Suppressor macrophage treated with lipopolysaccharide for 1 hour (primary cell): ENCODE results near the gene TTLL1.

Experiments used
- DNase-seq, 3 donors: peaks; one replicate each; pipeline ENCODE4 v3.0.0-alpha.2; 2020 to 2022

The TTLL1 gene

DNA sequence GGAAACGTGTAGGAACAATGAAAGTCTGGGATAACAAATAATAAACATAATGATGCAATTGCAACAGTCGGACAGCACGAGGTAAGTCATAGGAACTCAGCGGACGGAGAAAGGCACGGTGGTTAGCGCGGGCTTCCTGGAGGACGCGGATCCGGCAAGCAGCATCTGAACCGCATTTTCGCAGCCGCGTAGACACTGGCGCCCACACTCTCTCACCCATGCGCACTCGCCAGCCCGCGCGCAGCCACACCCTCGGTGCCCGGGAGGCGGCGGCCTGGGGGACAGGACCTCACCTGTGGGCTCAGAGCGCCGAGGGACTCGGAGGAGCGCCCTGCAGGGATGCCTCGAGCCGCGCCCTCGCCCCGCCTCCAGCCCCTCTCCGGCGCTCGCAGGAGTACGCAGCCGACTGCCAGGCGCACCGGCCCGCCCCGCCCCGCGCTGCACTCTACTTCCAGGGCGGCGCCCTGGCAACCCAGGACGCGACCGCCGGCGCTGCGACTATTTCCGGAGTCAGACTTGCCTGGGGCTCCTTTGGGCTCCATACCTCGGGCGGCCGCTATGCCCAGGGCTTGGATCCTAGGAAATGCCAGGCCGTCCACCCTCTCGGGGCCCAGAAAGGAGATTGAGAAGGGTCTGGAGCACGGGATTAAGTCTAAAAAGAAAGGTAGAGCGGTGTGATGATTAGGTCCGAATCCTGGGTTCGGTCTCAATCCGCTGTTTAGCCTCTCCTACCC, at the start of gene TTLL1:
TTLL1 (minus strand) TSS at position 408 of the 734 bp plus-strand sequence. CDS start 13,805 bp downstream, outside the sequence.
- DNase-seq, result peak; percentile 86 to 95 (median 93)

DNA sequence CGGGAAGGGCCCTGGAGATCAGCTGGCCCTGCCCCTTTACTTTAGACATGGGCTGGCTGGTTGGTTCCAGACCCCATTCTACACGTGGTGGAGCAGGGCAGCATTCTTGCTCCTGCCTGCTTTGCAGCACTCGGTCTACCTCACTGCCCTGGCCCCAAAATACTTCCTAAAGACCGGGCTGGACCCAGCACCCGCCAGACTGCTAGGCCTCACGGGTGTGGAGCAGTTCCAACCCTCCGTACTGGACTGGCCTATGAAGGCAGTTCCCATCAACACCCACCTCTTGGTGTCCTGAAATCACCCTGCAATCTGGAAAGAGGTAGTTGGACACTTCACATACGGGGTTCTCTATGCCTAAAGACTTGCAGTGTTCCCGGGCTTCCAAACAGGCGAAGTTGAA, 47.6 kb upstream of the TTLL1 start:
- DNase-seq, result no peak

DNA sequence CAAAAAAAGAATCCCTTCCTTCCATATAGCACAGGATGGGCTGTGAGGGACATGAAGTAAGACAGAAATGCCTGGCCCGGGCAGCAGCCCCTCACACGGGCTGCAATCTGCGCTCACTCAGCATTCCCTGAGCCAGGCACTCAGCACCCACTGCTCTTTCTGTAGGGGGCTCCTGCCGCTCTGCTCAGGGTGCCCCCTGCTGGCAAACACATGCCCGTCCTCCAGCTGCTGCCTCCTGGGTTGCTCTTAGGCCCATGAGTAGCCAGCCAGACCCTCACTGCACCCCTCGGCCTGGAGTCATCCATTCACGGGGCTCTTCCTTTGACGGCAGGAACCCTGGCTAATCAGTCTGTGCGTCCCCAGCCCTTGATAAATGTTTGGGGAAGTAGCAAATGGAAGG, 47.1 kb upstream of the TTLL1 start:
- peak; percentile 56 to 80 (median 61) for DNase-seq

DNA sequence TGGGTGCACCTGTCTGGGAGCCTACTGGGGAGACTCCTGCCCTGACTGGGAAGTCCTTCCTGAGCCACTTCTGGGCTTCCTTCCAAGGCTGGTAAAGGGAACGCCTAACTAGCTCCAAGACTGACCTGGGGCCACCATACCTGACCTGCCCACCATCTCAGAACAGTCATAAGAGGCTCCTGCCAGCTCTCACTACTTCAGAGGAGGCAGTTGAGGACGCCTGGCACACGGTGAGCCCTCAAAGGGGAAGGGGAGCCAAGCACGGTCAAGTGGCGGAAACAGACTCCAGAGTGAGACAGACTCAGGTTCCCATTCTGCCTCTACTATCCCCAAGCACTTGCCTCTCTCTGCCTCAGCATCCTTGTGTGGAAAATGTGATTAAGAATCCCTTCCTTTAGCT, 46.4 kb upstream of the TTLL1 start:
- DNase-seq, result no peak

DNA sequence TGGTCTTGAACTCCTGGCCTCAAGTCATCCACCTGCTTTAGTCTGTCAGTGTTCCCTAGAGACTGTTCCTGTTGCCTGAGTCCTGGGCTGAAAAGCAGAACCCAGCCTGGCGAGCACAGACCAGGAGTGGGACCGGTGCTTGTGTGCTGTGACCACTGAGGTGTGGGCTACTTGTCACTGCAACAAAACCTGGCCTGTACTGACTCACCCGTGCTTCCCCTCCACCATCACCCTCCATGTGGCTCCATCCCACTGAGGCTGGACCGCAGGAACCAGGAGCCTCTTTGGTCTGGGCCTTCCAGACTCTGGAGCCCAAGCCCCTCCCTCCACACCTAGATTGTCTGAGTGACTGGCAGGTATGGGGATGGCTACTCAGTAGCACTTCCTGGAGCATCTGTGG, 45.4 kb upstream of the TTLL1 start:
- no peak for DNase-seq

DNA sequence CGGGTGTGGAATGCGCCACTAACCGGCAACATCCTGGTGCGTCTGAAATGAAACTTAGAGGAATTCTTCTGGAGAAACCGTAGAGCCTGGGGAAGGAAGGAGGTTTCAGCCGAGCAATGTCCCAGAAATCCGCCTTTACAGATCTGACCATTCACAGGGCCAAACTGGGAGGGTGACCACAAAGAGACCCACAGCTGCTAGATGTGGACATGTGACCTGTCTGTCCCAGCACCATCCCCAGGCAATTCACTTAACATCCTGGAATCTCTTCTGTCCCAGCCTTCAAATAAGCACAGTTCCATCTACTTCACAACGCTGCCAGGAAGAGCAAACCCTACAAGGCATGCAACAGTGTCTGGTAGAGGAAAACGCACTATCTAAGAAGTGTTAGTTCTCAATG, 44.2 kb upstream of the TTLL1 start:
- no peak for DNase-seq

DNA sequence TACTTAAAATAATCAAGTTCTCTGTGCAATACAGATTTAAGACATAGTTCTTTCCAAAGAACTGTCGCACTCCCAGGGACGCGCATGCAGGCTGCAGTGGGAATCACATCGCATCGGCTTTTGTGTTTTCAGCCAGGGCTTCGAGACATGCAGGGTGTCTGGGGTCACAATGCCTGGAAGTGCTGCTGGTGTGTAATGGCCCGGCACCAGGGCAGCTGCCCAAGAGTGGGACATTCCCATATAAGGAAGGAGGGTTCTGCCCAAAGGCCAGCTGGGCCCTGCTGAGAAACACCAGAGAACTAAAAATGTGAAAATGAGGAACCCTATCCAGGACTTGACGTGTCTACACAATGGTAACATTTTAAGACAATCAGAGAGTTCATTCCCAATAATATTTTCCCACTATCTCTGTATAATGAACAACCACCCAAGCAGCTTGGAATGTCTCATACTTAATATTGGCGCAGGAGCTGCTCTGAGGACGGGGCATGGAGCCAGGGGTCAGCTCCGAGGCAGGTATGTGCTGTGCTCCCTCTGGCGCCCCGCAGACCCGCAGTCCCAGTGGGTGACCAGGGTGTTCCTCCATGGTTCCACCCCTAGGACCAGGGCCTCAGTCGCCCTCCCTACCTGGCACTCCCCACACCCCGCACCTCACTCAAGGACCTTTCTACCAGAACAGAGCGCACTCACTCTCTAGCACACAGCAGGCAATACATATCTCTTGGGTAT, 42.7 kb upstream of the TTLL1 start:
- no peak for DNase-seq

DNA sequence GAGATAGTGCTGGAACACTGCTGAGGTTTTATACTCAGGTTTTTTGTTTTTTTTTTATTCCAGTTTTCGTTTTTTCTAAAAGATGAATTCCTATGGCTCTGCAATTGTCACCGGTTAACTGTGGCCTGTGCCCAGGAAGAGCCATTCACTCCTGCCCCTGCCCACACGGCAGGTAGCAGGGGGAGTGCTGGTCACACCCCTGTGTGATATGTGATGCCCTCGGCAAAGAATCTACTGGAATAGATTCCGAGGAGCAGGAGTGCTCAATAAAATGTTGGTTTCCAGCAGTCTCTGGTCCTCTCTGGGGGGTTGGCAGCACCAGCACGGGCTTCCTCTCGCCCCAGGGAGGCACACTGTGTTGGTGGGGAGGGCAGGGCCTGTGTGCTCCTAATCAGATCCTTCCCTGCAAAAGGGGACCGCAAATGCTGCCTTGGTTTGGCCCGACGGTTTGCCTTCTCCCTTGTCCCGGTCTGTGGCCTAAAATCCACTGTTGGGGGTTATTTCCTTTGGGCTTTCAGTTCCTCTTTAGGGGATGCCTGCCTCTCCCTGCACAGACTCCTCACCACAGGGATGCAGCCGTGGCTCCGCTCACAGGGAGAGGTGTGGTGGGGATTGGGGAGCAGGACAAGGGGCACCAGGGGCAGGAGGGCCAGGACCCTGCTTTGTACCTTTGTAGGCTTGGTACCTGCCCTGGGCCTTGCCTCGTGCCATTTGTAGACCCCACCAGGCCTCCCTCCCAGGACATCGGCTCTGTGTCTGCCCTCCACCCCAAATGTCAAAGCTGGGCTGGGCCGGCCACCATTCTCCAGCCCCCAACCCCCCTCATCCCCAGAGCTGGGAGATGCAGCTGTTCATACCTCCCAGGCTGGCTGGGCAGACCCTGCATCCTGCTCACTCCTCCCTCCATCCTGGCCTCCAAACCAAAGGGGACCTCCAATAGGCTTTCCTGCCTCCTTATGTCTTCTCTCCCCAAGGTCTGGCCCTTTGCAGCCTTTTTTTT, 40.5 kb upstream of the TTLL1 start:
- DNase-seq, result peak in 2 of 3 donors; percentile 60 to 62

DNA sequence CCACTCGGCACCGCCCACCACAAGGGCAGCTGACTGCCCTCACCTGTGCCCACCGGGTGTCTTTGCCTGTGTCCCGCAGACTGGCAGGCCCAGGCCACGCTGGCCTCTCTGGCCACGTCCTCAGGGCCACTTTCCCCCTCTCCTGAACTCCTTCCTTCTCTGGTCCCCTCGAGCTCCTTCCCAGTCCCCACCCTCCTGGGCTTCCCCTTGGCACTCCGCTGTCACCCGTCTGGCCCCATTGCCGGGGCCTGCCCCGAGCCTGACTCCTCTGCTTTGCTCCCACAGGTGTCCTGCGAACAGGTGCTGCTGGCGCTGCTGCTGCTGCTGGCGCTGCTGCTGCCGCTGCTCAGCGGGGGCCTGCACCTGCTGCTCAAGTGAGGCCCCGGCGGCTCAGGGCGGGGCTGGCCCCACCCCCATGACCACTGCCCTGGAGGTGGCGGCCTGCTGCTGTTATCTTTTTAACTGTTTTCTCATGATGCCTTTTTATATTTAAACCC, 39.8 kb upstream of the TTLL1 start:
- DNase-seq, result peak in 1 of 3 donors; percentile 30

DNA sequence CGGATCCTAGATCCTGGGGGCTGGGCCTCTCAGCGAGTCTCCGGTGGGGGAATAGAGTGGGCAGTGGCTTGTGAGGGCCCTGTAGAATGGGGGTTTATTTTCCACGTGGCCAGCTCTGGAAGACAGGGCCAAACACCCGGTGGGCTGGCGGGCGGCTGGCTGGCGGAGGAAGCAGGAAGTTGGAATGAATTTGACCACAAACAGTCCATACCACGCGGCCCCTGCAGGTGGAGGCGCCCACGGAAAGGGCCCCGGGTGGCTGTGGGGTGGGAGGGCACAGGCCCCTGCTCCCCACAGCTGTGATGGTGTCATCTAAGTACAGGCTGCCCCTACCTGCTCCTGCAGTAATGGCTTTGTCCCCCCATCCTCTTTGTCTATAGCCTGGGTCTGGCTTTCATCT, 38.9 kb upstream of the TTLL1 start:
- no peak for DNase-seq

DNA sequence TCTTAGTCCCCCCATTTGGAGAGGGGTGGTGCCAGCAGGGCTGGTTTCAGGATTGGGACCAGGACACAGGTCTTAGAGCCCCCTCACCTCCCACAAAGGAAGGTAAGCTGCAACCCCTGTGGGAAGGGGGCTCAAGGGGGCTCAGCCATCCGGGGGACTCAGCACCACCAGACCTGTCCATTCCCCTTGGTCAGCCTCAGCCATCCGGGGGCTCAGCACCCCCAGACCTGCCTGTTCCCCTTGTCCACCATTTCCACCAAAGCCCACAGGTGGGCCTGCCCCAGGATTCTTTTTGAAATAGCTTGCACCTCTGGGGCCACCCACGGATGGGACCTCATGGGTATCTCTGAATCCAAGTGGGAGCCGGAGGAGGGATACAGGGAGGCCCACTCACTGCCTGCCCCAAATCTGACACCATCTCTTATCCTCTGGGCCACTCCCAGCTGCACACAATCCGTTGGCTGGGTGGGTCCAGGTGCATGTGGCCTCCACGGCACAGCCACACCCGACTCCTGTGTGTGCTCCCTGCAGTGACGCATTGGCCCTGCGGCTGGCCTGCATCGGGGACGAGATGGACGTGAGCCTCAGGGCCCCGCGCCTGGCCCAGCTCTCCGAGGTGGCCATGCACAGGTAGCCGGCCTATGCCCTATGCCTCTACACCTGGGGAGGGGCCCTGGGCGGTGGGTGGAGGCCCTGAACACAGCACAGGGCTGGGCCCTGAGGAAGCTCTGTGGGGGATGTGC, 38.1 kb upstream of the TTLL1 start:
- no peak for DNase-seq

DNA sequence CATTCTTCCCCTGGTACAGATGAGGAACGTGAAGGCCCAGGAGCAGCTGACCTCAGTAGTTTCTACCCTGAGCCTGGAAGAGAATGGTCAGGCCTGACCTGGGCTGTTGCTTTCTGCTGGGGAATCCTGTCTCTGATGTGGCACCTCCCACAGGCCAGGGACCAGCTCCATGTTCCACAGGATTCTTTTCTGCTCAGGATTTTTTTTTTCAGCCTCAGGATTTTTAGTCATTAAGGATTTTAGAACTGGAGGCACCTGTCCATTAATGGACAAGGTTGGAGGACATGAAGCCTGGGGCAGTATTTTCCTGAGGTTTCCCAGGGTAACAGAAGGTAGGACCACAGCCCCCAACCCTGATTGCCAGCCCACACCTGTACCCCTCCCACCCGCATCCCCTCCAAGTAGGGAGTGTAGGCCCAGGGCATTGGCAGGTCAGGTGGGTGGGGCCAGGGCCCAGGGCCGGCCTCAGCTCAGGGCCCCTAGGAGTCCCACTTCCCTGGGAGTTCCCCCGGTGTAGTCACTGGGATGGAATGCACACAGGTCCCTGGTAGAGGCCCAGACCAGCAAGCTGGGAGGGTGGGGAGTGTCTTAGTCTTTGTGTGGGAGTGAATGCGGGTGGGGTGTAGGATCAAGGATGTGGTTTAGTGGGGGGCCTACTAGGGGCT, 37.4 kb upstream of the TTLL1 start:
- DNase-seq, result peak; percentile 65 to 75 (median 66)

DNA sequence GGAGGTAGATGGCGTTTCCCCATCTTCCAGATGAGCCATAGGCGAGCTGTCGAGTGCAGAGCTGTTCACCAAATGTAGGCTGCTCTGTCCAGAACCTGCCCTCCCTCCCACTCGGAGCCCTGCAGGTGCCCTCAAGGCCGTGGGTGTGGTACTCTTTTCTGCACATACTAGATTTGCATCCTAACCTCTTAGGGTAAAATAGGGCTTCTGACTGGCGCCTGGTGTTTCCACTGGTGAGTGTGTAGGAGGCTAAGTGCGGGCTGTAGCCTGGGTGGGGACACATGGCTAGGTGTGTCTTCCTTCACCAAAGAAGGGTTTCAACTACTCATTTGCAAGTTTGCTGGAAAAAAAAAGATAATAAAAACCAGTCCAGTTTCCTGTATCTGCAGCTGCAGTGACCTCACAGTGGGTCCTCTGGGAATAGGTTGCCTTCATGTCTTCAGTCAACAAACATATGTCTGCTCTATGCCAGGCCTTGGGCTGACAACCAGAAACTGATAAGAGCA, 29.8 kb upstream of the TTLL1 start:
- DNase-seq, result no peak

DNA sequence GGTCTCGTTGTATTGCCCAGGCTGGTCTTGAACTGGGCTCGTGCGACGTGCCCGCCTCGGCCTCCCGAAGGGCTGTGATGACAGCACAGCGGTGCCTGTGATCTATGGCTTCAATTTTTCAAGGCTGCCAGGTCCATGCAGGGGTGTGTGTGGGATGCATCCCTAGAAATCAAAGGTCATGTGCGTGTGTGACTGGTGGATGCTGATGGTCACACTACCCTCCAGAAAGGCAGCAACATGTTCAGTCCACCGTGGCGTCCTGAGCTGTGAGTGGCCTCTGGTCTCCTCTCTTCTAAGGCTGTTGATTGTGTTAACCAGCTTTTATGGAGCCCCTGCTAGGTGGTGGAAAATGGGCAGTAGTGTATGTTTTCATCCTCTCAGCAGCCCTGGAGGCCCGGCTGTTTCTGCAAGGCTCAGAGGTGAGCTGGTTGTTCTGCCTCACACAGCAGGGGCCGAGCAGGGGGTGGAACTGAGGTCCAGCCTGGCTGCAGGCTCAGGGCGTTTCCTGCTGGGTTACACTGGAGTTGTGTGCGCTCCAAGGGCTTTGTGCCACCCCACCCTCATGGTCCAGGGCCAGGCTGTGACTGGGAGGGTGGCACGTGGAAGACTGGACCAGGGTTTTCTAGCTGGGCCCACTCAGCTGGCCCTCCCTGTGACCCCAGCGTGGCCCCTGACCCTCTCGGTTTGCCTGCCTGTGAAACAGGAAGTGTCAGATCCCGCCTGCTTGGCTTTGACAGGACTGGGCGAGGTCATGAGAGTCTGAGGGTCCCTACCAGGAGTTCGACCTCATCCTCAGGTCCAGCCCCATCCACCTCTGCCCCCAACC, 29.0 kb upstream of the TTLL1 start:
- DNase-seq, result peak in 1 of 3 donors; percentile 34

DNA sequence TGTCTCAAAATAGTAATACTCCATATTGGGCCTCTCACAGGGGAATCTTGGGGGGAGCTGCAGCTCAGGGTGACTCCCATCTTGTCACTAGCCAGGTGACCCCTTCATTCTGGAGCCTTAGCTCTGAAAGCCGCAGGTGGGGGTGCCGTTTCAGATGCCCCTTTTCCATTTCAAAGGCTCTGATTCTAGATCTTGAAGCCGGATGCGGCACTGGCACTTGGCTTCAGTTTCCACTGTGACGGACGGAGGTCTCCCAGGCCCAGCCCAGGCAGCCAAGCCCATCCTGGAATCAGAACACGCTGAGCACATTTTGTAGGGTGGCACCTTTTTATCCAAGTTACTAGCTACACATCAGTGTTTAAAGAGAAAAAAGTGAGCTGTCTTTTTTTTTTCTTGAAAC, 27.7 kb upstream of the TTLL1 start:
- DNase-seq, result no peak

DNA sequence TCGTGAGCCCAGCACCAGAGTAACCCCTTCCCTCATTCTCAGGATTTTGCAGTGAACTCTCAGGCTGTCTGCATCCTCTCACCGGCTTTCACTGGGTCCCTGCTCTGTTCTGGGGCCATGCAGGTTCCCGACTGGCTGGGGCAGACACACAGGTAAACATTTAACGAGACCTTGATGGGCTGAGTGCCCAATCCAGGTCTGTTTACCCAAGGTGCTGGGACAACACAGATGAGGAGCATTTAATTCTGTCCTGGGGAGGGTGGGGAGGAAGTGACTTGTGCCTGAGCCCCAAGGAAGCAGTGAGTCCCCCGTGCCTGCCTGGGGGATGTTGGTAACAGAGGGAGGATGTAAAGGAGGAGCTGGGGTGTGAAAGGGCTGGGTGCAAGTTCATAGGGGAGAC, 25.8 kb upstream of the TTLL1 start:
- DNase-seq, result no peak

DNA sequence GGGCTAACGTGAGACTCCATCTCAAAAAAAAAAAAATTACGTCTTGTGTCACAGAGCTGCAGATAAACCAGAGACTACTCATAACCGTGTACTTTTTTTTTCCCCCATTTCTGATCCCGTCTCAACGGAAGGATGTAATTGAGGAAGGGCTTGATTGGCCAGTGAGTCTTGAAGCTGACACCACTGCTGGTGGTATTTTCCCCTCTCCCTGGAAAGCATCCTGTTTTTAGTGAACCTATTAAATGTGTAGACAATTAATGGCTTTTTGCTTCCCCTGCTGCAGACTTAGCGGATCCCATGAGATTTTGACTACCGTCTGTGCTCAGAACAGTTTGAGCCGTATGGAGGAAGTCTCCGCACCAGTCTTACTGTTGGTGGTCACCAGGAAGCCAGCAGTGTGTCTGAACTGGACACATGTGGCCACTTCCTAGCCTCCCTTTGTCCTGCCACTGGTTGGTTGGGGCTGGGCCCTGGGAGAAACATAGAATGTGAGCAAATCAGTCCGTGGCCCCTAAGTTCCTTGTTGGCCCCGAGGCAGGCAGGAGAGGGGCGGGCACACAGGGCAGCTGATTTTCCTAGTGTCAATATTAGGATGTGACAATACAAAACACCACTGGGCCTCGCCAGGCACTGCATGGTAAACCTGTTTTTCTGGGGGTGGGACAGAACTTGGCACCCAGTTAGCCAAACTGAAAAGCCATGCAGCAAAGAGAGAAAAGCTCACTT, 24.5 kb upstream of the TTLL1 start:
- DNase-seq, result peak in 2 of 3 donors; percentile 56 to 59

DNA sequence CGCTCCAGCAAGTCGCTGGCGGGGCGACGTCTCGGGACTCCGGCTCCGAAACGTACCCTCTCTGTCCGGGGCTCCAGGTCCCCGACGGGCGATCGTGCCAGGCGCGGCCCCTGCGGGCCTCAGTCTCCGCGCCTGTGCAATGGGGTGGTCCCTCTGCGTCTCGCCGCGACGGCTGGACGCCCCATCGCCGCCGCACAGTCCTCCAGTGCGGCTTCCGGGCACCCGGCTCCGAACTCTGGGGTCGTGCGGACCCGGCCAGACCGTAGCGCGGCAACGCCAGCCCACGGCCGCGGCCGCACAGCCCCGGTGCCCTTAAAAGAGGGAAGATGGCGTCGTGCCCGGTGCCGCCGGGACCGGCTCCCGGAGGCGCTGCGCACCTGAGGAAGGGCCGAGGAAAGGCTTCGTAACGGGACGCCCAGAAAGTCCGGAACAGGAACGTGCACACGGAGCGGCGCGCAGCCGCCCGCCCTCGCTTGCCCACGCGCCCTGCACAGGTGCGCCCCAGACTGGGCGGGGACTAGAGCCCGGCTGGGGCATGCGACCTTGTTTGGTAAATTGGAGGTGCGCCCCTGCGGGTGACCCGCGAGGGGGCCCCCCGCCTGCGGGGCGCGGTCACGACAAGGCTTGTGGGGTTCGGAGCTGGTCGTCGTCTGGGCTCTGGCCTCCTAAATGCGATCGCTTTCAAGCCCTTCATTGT, 21.9 kb upstream of the TTLL1 start:
- peak in 1 of 3 donors; percentile 36 for DNase-seq

DNA sequence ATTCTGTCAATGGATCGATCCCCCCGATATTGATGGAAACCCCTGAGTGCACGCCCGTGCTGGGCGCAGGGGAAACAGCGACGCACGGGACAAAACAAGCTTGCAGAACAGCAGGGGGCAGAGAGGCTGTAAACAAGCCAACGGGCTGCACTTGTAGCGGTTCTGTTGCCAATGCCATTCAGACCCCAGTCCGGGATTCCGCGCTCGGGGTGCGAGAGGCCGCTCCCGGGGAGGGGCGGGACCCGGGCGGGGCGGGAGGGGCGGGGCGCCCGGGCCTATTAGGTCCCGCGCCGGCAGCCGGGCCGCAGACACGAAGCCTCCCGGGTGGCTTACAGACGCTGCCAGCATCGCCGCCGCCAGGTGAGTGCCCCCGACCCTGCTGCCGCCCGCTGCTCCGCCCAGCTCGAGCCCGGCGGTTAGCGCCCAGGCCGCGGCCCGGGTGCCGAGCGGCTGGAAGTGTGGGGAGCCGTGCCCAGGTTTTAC, 21.3 kb upstream of the TTLL1 start, which contains the start of gene BIK:
BIK (plus strand) TSS at position 307 of the 483 bp plus-strand sequence. CDS start 13,273 bp downstream, outside the sequence.
- peak; percentile 56 to 72 (median 65) for DNase-seq
